Neural cell (in vitro differentiated cells): ENCODE measurements around the gene LHPP.

Experiments used
- EP300 ChIP-seq: fragments of 450-650 bp; conservative IDR thresholded peaks from 2 replicates; pipeline ENCODE4 v1.6.1; 2014; ENCODE audit warnings: antibody characterized with exemption, mild to moderate bottlenecking, moderate library complexity; ENCODE audit not compliant: poor library complexity, severe bottlenecking
- MXI1 ChIP-seq: fragments of 450-650 bp; conservative IDR thresholded peaks from 2 replicates; pipeline ENCODE4 v1.6.1; 2014; ENCODE audit warnings: antibody characterized with exemption, mild to moderate bottlenecking; ENCODE audit not compliant: poor library complexity, severe bottlenecking
- POLR2AphosphoS5 ChIP-seq: IDR thresholded peaks from 2 replicates; pipeline ENCODE4 v1.6.1; 2012
- RAD21 ChIP-seq: fragments of 450-650 bp; conservative IDR thresholded peaks from 2 replicates; pipeline ENCODE4 v1.6.1; 2014; ENCODE audit warnings: antibody characterized with exemption, mild to moderate bottlenecking, moderate library complexity
- REST ChIP-seq: IDR thresholded peaks from 2 replicates; pipeline ENCODE4 v1.6.1; 2012; ENCODE audit warnings: borderline replicate concordance
- TAF1 ChIP-seq: IDR thresholded peaks from 2 replicates; pipeline ENCODE4 v1.6.1; 2012; ENCODE audit warnings: low read depth
- TF ChIP-seq, protein P1 (sequence below): fragments of 450-650 bp; IDR thresholded peaks from 2 replicates; pipeline ENCODE4 v1.5.1; 2014; ENCODE audit warnings: antibody characterized with exemption, mild to moderate bottlenecking, moderate library complexity; ENCODE audit not compliant: poor library complexity, severe bottlenecking

GRCh38 chr10:124451276-124451675, 10.3 kb upstream of the LHPP start:
- TF ChIP-seq, protein P1, sequence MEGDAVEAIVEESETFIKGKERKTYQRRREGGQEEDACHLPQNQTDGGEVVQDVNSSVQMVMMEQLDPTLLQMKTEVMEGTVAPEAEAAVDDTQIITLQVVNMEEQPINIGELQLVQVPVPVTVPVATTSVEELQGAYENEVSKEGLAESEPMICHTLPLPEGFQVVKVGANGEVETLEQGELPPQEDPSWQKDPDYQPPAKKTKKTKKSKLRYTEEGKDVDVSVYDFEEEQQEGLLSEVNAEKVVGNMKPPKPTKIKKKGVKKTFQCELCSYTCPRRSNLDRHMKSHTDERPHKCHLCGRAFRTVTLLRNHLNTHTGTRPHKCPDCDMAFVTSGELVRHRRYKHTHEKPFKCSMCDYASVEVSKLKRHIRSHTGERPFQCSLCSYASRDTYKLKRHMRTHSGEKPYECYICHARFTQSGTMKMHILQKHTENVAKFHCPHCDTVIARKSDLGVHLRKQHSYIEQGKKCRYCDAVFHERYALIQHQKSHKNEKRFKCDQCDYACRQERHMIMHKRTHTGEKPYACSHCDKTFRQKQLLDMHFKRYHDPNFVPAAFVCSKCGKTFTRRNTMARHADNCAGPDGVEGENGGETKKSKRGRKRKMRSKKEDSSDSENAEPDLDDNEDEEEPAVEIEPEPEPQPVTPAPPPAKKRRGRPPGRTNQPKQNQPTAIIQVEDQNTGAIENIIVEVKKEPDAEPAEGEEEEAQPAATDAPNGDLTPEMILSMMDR: no peak
- TF ChIP-seq EP300: no peak
- no peak for TF ChIP-seq REST
- TF ChIP-seq RAD21: no peak
- no peak for TF ChIP-seq POLR2AphosphoS5
- TF ChIP-seq MXI1: no peak
- no peak for TF ChIP-seq TAF1
